Subcutaneous adipose tissue (tissue), 4 donors: ENCODE measurements around the gene PHF12. TPM values are rescaled to one million over a fixed set of nuclear protein-coding genes. Genes with fewer than 3 reads are reported as not detected.

Experiments
- CTCF ChIP-seq: fragments of 450-650 bp; IDR thresholded peaks from one replicate; pipeline ENCODE4 v1.5.1; 2016; ENCODE audit warnings: low read depth, mild to moderate bottlenecking, control low read depth, antibody characterized with exemption, moderate library complexity
- total RNA-seq, 4 donors: library from RNA; depleted of rRNA; stranded (reverse); fragments of >200 nt; gene quantifications; one replicate each; pipeline ENCODE4 v1.1.0, GENCODE V29; 2016

The PHF12 gene
- total RNA-seq, 4 donors from 2014 or later: 22.0 to 38.1 (median 25.2) TPM

GRCh38 chr17:28907709-28908475 is 43.4 kb downstream of the PHF12 start:
- TF ChIP-seq CTCF: no peak

- no peak for TF ChIP-seq CTCF
Observed at GRCh38 chr17:28906706-28907438, 44.4 kb downstream of the PHF12 start.

- TF ChIP-seq CTCF: no peak
Observed at GRCh38 chr17:28906276-28906675, 45.0 kb downstream of the PHF12 start.

- TF ChIP-seq CTCF: no peak
Observed at GRCh38 chr17:28904800-28905199, 46.5 kb downstream of the PHF12 start.

GRCh38 chr17:28902819-28903545 is 48.3 kb downstream of the PHF12 start, which contains the start of gene DHRS13:
DHRS13 (minus strand) TSS chr17:28903079; CDS start chr17:28902944, 135 bp downstream.
- TF ChIP-seq CTCF: no peak

GRCh38 chr17:28901866-28902818 is 49.2 kb downstream of the PHF12 start:
- no peak for TF ChIP-seq CTCF
